Thyroid gland (tissue), 4 donors: ENCODE measurements around the gene CSMD2. TPM values are rescaled to one million over a fixed set of nuclear protein-coding genes. Genes with fewer than 3 reads are reported as not detected.

Experiments
- DNase-seq, 2 donors: peaks; one replicate each; pipeline ENCODE4 v3.0.0-alpha.2; 2019
- H3K27ac ChIP-seq, 3 donors: fragments of 200-600 bp; sonication (generic); 1 replicate in 2 of 3; 2 replicates in 1 of 3; pipeline ENCODE4 v1.5.1; 2016 to 2019; ENCODE audit warnings: mild to moderate bottlenecking in 1 of 3, moderate library complexity in 1 of 3
- H3K27me3 ChIP-seq: fragments of 200-600 bp; sonication (generic); one replicate; pipeline ENCODE4 v1.5.1; 2019
- H3K36me3 ChIP-seq, 2 donors: fragments of 200-600 bp; sonication (generic); one replicate each; pipeline ENCODE4 v1.5.1; 2016 to 2019
- H3K4me1 ChIP-seq, 2 donors: fragments of 200-600 bp; sonication (generic); one replicate each; pipeline ENCODE4 v1.5.1; 2017 to 2019
- H3K4me3 ChIP-seq, 3 donors: fragments of 200-600 bp; sonication (generic); replicated peaks in 1 of 3; 1 replicate in 2 of 3; 2 replicates in 1 of 3; pipeline ENCODE4 v1.5.1; 2016; ENCODE audit warnings: mild to moderate bottlenecking in 1 of 3
- H3K9me3 ChIP-seq: fragments of 200-600 bp; sonication (generic); one replicate; pipeline ENCODE4 v1.5.1; 2017
- POLR2A ChIP-seq, 2 donors: fragments of 450-650 bp; IDR thresholded peaks; one replicate each; pipeline ENCODE4 v1.6.1; 2017; ENCODE audit warnings: antibody characterized with exemption in 2 of 2, mild to moderate bottlenecking in 2 of 2, moderate library complexity in 1 of 2
- WGBS, 2 donors: methylation state at CpG; one replicate each; pipeline ENCODE4 v1.1.5; 2017; 5-methylcytosine and 5-hydroxymethylcytosine counted together
- intact Hi-C: fragments of 100-400 bp; cut with DNase I; formaldehyde crosslinking; loops from one replicate; pipeline ENCODE4 v1.15.1; 2023
- small RNA-seq: library from RNA; depleted of rRNA; stranded (forward); fragments of <200 nt; gene quantifications from one replicate; pipeline ENCODE3, GENCODE V24; 2016
- total RNA-seq, 4 donors: library from RNA; depleted of rRNA; stranded (reverse); fragments of >200 nt; gene quantifications; one replicate each; pipeline ENCODE4 v1.2.3, GENCODE V29; 2016
- TF ChIP-seq, protein P1 (sequence below), 6 experiments: fragments of 200-600 bp in 3 of 6; fragments of 450-650 bp in 3 of 6; sonication (generic) in 3 of 6; IDR thresholded peaks; one replicate each; pipeline ENCODE4 v1.5.1; 2016 to 2019; ENCODE audit warnings: antibody characterized with exemption in 6 of 6, mild to moderate bottlenecking in 2 of 6, inconsistent platforms in 1 of 6, moderate library complexity in 1 of 6

Gene CSMD2
- total RNA-seq, 4 donors from 2014 or later, result 0.10 to 0.45 (median 0.13) TPM; not detected in 1

DNA sequence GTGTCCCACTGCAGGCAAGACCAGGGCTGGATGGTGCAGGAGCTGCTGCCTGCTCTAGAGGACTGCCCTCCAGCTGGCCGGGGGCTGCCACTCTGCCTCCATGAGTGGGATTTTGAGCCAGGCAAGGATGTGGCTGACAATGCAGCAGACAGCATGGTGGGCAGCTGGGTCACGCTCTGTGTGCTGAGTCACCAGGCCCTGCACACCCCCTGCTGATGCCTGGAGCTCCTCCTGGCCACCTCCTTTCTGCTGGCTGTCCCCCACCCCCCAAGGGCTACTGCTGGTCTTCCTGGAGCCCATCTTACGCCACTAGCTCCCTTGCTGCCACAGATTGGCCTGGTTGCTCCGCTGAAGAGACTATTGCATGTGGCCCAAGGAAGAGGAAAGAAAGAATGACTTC is 696.5 kb downstream of the CSMD2 start:
- no peak for TF ChIP-seq POLR2A (IDR thresholded peaks at IDR 0.05)
- TF ChIP-seq, protein P1, sequence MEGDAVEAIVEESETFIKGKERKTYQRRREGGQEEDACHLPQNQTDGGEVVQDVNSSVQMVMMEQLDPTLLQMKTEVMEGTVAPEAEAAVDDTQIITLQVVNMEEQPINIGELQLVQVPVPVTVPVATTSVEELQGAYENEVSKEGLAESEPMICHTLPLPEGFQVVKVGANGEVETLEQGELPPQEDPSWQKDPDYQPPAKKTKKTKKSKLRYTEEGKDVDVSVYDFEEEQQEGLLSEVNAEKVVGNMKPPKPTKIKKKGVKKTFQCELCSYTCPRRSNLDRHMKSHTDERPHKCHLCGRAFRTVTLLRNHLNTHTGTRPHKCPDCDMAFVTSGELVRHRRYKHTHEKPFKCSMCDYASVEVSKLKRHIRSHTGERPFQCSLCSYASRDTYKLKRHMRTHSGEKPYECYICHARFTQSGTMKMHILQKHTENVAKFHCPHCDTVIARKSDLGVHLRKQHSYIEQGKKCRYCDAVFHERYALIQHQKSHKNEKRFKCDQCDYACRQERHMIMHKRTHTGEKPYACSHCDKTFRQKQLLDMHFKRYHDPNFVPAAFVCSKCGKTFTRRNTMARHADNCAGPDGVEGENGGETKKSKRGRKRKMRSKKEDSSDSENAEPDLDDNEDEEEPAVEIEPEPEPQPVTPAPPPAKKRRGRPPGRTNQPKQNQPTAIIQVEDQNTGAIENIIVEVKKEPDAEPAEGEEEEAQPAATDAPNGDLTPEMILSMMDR (IDR thresholded peaks at IDR 0.05), result no peak
- 77 to 96% methylated on average over 1 to 4 of the region's 4 CpGs for WGBS, 2 donors
- H3K36me3 ChIP-seq, result no peaks in the 10 kb centered on the region
- intact Hi-C loops, result loop anchor here (5.0 to 10.0 kb wide), 4 partner anchors 101 to 374 kb away; no protein-coding TSS in a partner anchor
- H3K9me3 ChIP-seq, result no peaks in the 10 kb centered on the region
- DNase-seq, result no peak
- no peak overlapping the region for H3K27ac ChIP-seq
- H3K27me3 ChIP-seq, result no peaks in the 10 kb centered on the region
- no peak overlapping the region for H3K4me3 ChIP-seq
- H3K4me1 ChIP-seq, result peaks cover 11 to 15% of the 10 kb centered on the region in 2 donors

DNA sequence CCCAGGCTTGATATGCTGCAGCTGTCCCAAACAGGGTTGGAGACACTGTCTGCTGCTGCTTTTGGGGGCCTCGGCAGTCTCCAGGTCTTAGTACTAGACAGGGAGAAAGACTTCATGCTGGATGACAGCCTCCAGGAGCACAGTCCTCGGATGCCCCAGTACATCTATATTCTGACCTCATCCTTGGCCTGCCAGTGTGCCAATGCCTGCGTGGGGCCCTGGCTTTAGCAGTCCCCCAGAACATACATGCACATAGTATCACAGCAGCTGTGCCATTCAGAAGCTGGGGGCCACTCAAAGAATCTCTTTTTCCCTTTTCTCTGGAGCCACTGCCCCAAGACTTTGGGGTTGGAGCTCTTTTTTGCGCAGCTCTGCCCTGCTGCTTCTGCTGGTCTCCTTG is 697.0 kb downstream of the CSMD2 start:
- H3K4me1 ChIP-seq, result peaks cover 10 to 11% of the 10 kb centered on the region in 2 donors
- no peak overlapping the region for H3K27ac ChIP-seq
- intact Hi-C loops, result loop anchor here (5.0 to 10.0 kb wide), 4 partner anchors 101 to 373 kb away; no protein-coding TSS in a partner anchor
- TF ChIP-seq, protein P1 (IDR thresholded peaks at IDR 0.05), result no peak
- TF ChIP-seq POLR2A (IDR thresholded peaks at IDR 0.05), result no peak
- no peaks in the 10 kb centered on the region for H3K36me3 ChIP-seq
- H3K27me3 ChIP-seq, result no peaks in the 10 kb centered on the region
- 92 to 100% methylated on average over 2 to 4 of the region's 4 CpGs for WGBS, 2 donors
- H3K4me3 ChIP-seq, result no peak overlapping the region
- H3K9me3 ChIP-seq, result no peaks in the 10 kb centered on the region
- DNase-seq, result no peak

DNA sequence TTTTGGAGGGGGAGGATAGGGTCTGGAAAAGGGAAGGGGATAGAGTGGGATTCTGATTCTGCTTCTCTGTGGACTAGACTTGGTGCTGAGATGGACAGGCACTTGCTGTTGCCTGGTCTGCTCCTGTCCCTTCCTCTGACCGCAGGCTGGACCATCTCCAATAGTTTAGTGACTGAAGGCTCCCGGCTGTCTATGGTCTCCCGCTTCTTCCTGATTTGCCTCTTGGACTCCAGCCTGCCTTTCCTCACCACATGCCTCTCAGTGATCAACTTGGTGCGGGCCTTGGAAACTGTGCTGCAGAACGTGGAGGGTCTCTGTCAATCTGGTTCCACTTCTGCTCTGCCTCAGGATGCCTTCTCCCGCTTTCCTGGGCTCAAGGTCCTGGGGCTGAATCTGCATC is 698.9 kb downstream of the CSMD2 start:
- intact Hi-C loops, result loop anchor here (5.0 to 10.0 kb wide), 4 partner anchors 99 to 371 kb away; no protein-coding TSS in a partner anchor
- H3K27me3 ChIP-seq, result no peaks in the 10 kb centered on the region
- no peaks in the 10 kb centered on the region for H3K9me3 ChIP-seq
- no peaks in the 10 kb centered on the region for H3K36me3 ChIP-seq
- H3K4me3 ChIP-seq, result no peak overlapping the region
- H3K27ac ChIP-seq, result no peak overlapping the region
- 64 to 66% methylated on average over 6 of the region's 6 CpGs for WGBS, 2 donors
- peaks cover 5 to 8% of the 10 kb centered on the region in 2 donors for H3K4me1 ChIP-seq
- TF ChIP-seq, protein P1 (IDR thresholded peaks at IDR 0.05), result no peak
- no peak for TF ChIP-seq POLR2A (IDR thresholded peaks at IDR 0.05)
- no peak for DNase-seq

GRCh38 chr1:33465316-33465715 is 699.7 kb downstream of the CSMD2 start:
- no peak overlapping the region for H3K4me3 ChIP-seq
- no peaks in the 10 kb centered on the region for H3K27me3 ChIP-seq
- TF ChIP-seq, protein P1 (IDR thresholded peaks at IDR 0.05), result no peak
- TF ChIP-seq POLR2A (IDR thresholded peaks at IDR 0.05), result no peak
- H3K4me1 ChIP-seq, result peaks cover 5 to 12% of the 10 kb centered on the region in 2 donors
- no peaks in the 10 kb centered on the region for H3K9me3 ChIP-seq
- 87 to 91% methylated on average over 2 of the region's 2 CpGs for WGBS, 2 donors
- H3K36me3 ChIP-seq, result no peaks in the 10 kb centered on the region
- no peak overlapping the region for H3K27ac ChIP-seq
- intact Hi-C loops, result loop anchor here (5.0 to 10.0 kb wide), 4 partner anchors 98 to 371 kb away; no protein-coding TSS in a partner anchor
- no peak for DNase-seq

- Histone ChIP-seq H3K4me3 (no peak overlapping the region), H3K9me3 (no peaks in the 10 kb centered on the region), H3K27ac (no peak overlapping the region), H3K27me3 (no peaks in the 10 kb centered on the region), H3K4me1 (peaks cover 0 to 14% of the 10 kb centered on the region in 2 donors), H3K36me3 (no peaks in the 10 kb centered on the region)
- 88 to 92% methylated on average over 3 of the region's 3 CpGs for WGBS, 2 donors
- TF ChIP-seq POLR2A (IDR thresholded peaks at IDR 0.05), result no peak
- TF ChIP-seq, protein P1 (IDR thresholded peaks at IDR 0.05), result no peak
- DNase-seq, result no peak
- intact Hi-C loops, result loop anchor here (10.0 kb wide), 3 partner anchors 170 to 370 kb away; no protein-coding TSS in a partner anchor
These were observed 700.5 kb downstream of the CSMD2 start for GRCh38 chr1:33464552-33464951.

Small RNA genes lying within 50 kb of the gene (small RNA-seq; reads per million reads assigned to genes)
- 0.94 reads per million, percentile 8 among the genes with 10 or more reads in this experiment for gene RNA5SP42

Other genes starting within 250 kb of the CSMD2 start
- gene C1orf94, start 11.7 kb upstream of the CSMD2 start, total RNA-seq, result not detected